HEK293 (cell line): Measurements from ENCODE around the gene NEAT1.

Source experiments
- CTCF ChIP-seq: fragments of 450-650 bp; formaldehyde crosslinking; IDR thresholded peaks from 2 replicates; pipeline ENCODE4 v1.5.1; 2016; ENCODE audit warnings: missing biosample characterization, missing genetic modification characterization
- ZBTB44 ChIP-seq: fragments of 450-650 bp; IDR thresholded peaks from 2 replicates; pipeline ENCODE4 v1.5.1; 2018; ENCODE audit warnings: missing biosample characterization, mild to moderate bottlenecking, missing genetic modification characterization
- ZNF843 ChIP-seq: fragments of 450-650 bp; formaldehyde crosslinking; IDR thresholded peaks from 2 replicates; pipeline ENCODE4 v1.5.1; 2016; ENCODE audit warnings: missing biosample characterization, missing genetic modification characterization

DNA sequence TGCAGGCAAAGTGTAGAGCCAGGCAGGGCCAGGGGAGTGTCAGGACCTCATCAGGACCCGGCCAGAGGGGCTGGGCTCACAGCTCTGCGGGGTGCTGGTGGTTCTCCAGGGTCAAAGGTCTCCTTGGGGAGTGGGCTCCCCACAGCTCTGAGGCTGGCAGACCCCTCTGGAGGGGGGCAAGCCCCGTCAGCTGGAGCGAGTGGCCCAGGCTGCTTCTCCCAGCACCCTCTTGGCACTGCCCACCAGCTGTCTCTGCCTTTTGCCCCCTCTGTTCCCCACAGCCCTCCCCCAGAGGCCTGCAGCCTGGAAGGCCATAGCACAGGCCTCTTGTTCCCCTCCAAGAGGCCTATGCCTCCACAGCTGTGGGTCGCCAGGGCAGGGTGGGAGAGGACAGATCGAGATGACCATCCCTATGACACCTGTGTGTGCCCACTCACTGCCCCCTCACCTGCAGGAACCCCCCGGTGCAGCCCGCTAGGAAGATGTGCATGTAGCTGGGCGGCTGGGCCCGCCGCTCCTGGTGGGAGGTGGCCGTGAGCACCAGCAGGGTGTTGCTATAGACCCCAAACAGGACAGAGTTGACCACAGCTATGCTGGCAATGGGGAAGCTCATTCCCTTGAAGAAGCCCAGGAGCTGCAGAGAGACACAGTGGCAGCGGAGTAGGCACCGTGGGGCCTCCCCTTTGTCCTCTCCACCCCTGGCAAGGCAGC is 43.5 kb upstream of the NEAT1 start:
- TF ChIP-seq ZBTB44 (no peak), ZNF843 (no peak), CTCF (tag by site-specific recombination) (no peak)
